Nucleus accumbens (tissue), 56 donors: ENCODE data around the gene SPACA6.

Experiments used
- DNase-seq, 56 donors: peaks; one replicate each; lab custom pipeline; 2025; lab: John Stamatoyannopoulos, UW

The SPACA6 gene

GRCh38 chr19:51702825-51703574 lies 9.9 kb downstream of the SPACA6 start:
- peak in 26 of 56 donors; percentile 16 to 73 (median 50) for DNase-seq

- peak in 55 of 56 donors; percentile 69 to 97 (median 90) for DNase-seq
These were observed 10.7 kb downstream of the SPACA6 start for GRCh38 chr19:51703575-51704515.

- DNase-seq, result no peak
These were observed 11.5 kb downstream of the SPACA6 start for GRCh38 chr19:51704626-51705025.

- DNase-seq, result no peak
These were observed 13.2 kb downstream of the SPACA6 start for GRCh38 chr19:51706296-51706695.

GRCh38 chr19:51706885-51707284 lies 13.8 kb downstream of the SPACA6 start:
- no peak for DNase-seq

- DNase-seq, result no peak
These were observed 15.7 kb downstream of the SPACA6 start for GRCh38 chr19:51708811-51709210.

- DNase-seq, result no peak
These were observed 16.4 kb downstream of the SPACA6 start for GRCh38 chr19:51709575-51709974.

GRCh38 chr19:51710163-51710562 lies 17.0 kb downstream of the SPACA6 start:
- DNase-seq, result no peak

- DNase-seq, result no peak
These were observed 18.6 kb downstream of the SPACA6 start for GRCh38 chr19:51711702-51712101.

GRCh38 chr19:51712461-51713081 lies 19.4 kb downstream of the SPACA6 start:
- peak in 2 of 56 donors; percentile 16 to 23 for DNase-seq

GRCh38 chr19:51713319-51714285 lies 20.5 kb downstream of the SPACA6 start:
- DNase-seq, result no peak

- no peak for DNase-seq
These were observed 21.7 kb downstream of the SPACA6 start for GRCh38 chr19:51714848-51715247.

GRCh38 chr19:51715850-51716249 lies 22.7 kb downstream of the SPACA6 start:
- DNase-seq, result no peak

GRCh38 chr19:51716925-51717324 lies 23.8 kb downstream of the SPACA6 start:
- no peak for DNase-seq

GRCh38 chr19:51719251-51719988 lies 26.3 kb downstream of the SPACA6 start:
- peak in 28 of 56 donors; percentile 4 to 54 (median 26) for DNase-seq

- no peak for DNase-seq
These were observed 28.8 kb downstream of the SPACA6 start for GRCh38 chr19:51721905-51722304.

GRCh38 chr19:51722492-51722891 lies 29.4 kb downstream of the SPACA6 start:
- DNase-seq, result no peak

- DNase-seq, result peak in 1 of 56 donors; percentile 8
These were observed 31.4 kb downstream of the SPACA6 start for GRCh38 chr19:51724543-51724942.

- peak in 46 of 56 donors; percentile 4 to 90 (median 56) for DNase-seq
These were observed 32.9 kb downstream of the SPACA6 start for GRCh38 chr19:51726049-51726448.
